ENCODE measurements around the gene BRD8. TPM values are rescaled to one million over a fixed set of nuclear protein-coding genes. Genes with fewer than 3 reads are reported as not detected.
A peak's percentile ranks its signal among the peaks of the same experiment; 100 is the strongest.

BRD8 gene
- total RNA-seq, 1 donor from 2014 or later: 12.1 TPM

GRCh38 chr5:138105709-138106108 lies 72.7 kb downstream of the BRD8 start:
- TF ChIP-seq, protein P1, sequence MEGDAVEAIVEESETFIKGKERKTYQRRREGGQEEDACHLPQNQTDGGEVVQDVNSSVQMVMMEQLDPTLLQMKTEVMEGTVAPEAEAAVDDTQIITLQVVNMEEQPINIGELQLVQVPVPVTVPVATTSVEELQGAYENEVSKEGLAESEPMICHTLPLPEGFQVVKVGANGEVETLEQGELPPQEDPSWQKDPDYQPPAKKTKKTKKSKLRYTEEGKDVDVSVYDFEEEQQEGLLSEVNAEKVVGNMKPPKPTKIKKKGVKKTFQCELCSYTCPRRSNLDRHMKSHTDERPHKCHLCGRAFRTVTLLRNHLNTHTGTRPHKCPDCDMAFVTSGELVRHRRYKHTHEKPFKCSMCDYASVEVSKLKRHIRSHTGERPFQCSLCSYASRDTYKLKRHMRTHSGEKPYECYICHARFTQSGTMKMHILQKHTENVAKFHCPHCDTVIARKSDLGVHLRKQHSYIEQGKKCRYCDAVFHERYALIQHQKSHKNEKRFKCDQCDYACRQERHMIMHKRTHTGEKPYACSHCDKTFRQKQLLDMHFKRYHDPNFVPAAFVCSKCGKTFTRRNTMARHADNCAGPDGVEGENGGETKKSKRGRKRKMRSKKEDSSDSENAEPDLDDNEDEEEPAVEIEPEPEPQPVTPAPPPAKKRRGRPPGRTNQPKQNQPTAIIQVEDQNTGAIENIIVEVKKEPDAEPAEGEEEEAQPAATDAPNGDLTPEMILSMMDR (IDR thresholded peaks at IDR 0.05; ENCODE audit: insufficient read depth, low read length, severe bottlenecking): no peak
- DNase-seq (ENCODE audit: low read depth) (no peak), FAIRE-seq (no peak)
- no peak overlapping the region for H3K4me3 ChIP-seq (ENCODE audit: low read depth, low read length)
- no peaks in the 10 kb centered on the region for H3K36me3 ChIP-seq (ENCODE audit: control insufficient read depth, insufficient read depth, low read length)
- no peaks in the 10 kb centered on the region for H3K27me3 ChIP-seq (ENCODE audit: control insufficient read depth, insufficient read depth, low read length)

- TF ChIP-seq, protein P1 (IDR thresholded peaks at IDR 0.05; ENCODE audit: insufficient read depth, low read length, severe bottlenecking): no peak
- Histone ChIP-seq H3K27me3 (ENCODE audit: control insufficient read depth, insufficient read depth, low read length) (no peaks in the 10 kb centered on the region), H3K36me3 (ENCODE audit: control insufficient read depth, insufficient read depth, low read length) (no peaks in the 10 kb centered on the region), H3K4me3 (ENCODE audit: low read depth, low read length) (no peak overlapping the region)
- FAIRE-seq (no peak), DNase-seq (ENCODE audit: low read depth) (no peak)
Measured at GRCh38 chr5:138103319-138103637, 75.2 kb downstream of the BRD8 start.

DNA sequence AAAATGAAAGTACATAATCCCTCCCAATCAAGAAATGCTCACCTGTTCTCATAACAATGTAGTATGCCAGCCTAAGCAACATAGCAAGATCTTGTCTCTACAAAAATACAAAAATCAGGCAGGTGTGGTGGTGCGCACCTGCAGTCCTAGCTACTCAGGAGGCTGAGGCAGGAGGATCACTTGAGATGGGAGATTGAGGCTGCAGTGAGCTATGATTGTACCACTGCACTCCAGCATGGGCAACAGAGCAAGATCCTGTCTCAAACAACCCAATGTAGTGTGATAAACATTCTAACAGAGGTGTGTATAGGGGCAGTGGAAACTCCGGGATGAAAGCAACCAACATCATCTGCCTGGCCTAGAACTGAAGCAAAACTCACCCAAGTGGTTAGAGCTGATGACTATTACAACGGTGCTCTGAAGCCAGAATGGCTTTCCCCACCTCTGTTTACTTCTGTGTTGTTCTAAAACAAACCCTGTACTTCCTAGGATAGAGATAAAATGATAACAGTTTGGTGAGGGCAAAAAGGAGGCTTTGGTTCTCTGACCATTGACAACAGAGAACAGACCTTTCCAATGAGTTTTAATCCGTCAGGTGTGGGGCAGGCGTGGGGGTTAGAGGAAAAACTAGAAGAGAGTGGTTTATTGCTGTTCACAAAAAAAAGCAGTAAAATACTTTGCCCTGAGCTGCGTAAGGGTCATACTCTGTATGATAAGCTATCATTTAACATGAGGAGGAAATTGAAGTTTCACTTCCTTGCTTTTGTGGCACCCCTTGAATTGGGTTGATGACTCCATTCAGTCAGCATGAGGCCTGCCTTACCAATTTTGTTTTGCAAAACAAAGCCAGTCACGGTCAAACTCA lies 75.7 kb downstream of the BRD8 start:
- no peak for FAIRE-seq
- DNase-seq (ENCODE audit: low read depth): no peak

DNA sequence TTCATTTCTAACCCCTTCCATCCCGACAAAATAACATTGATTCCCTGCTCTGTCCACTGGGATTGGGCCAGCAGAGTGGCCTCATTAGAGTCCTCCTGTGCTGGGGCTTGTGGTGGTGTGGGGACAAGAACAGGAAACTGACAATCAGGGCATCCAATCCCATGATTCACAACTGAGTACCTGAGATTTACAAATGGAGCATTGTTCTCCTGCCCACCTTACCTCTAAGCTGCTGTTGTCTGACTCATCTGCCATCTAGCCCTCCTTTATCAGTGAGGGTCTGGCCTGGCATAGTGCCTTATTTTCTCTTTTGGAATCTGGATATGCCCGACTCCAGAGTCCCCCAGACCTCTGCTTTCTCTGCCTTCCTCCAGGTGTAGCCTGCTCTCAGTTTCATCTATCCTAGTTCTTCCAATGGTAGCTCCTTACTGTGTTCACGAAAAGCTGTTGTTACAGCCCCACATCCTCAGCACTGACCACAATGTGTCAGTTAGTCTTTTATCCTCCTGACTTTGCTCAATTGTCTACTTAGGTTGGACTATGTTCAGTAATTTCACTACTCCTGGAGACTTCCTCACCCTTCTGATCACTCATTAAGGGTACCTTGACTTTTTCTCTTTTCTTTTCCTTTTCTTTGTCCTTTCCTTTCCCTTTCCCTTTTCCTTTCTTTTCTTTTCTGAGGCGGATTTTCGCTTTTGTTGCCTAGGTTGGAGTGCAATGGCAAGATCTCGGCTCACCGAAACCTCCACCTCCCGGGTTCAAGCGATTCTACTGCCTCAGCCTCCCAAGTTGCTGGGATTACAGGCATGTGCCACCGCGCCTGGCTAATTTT lies 81.2 kb downstream of the BRD8 start:
- Histone ChIP-seq H3K4me3 (ENCODE audit: low read depth, low read length) (no peak overlapping the region), H3K36me3 (ENCODE audit: control insufficient read depth, insufficient read depth, low read length) (no peaks in the 10 kb centered on the region), H3K27me3 (ENCODE audit: control insufficient read depth, insufficient read depth, low read length) (peaks cover 1% of the 10 kb centered on the region)
- FAIRE-seq (no peak), DNase-seq (ENCODE audit: low read depth) (peak; percentile 36)
- TF ChIP-seq, protein P1 (IDR thresholded peaks at IDR 0.05; ENCODE audit: insufficient read depth, low read length, severe bottlenecking): no peak

More for the DNA sequence above, 75.7 kb downstream of the BRD8 start:
- TF ChIP-seq, protein P1 (IDR thresholded peaks at IDR 0.05; ENCODE audit: insufficient read depth, low read length, severe bottlenecking): no peak
- no peaks in the 10 kb centered on the region for H3K27me3 ChIP-seq (ENCODE audit: control insufficient read depth, insufficient read depth, low read length)
- no peaks in the 10 kb centered on the region for H3K36me3 ChIP-seq (ENCODE audit: control insufficient read depth, insufficient read depth, low read length)
- no peak overlapping the region for H3K4me3 ChIP-seq (ENCODE audit: low read depth, low read length)

DNA sequence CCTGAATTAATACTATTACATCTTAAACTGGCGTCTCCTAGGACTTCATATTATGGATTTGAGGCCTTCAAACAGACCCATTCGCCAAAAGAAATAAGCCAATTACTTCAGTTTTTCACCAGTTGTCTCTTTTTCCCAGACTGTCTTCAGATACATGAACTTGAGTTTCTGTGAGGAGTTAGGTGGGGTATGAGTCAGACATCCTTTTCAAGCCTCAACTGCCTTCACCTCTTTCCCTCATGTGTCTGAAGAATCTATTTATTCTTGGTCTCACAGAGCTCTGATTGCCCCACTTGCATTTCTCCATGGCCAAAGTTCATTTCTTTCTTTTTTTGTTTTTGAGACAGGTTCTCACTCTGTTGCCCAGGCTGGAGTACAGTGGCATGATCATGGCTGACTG lies 82.1 kb downstream of the BRD8 start:
- DNase-seq (ENCODE audit: low read depth): peak; percentile 34
- Histone ChIP-seq H3K36me3 (ENCODE audit: control insufficient read depth, insufficient read depth, low read length) (no peaks in the 10 kb centered on the region), H3K4me3 (ENCODE audit: low read depth, low read length) (no peak overlapping the region), H3K27me3 (ENCODE audit: control insufficient read depth, insufficient read depth, low read length) (peaks cover 1% of the 10 kb centered on the region)
- TF ChIP-seq, protein P1 (IDR thresholded peaks at IDR 0.05; ENCODE audit: insufficient read depth, low read length, severe bottlenecking): no peak
- no peak for FAIRE-seq

Data from bronchial epithelial cell (primary cell).